BJ (cell line): ENCODE data around the gene ECSIT. TPM values are rescaled to one million over a fixed set of nuclear protein-coding genes. Genes with fewer than 3 reads are reported as not detected.

Source experiments
- CTCF ChIA-PET: fragments of 350-600 bp; formaldehyde crosslinking; extraction: SDS; loops from one replicate; lab custom pipeline; 2021; ENCODE audit warnings: antibody characterized with exemption, inconsistent platforms; lab: Yijun Ruan, JAX
- POLR2A ChIA-PET: fragments of 300-600 bp; sonication (Branson Sonifier 250); formaldehyde crosslinking; extraction: SDS; loops from one replicate; lab custom pipeline; 2021; ENCODE audit warnings: antibody characterized with exemption; lab: Charles Lee
- DNase-seq: peaks from one replicate; pipeline ENCODE4 v3.0.0-alpha.2; 2011; ENCODE audit warnings: low read depth
- H3K27me3 ChIP-seq: 2 replicates; pipeline ENCODE4 v1.6.0; 2011; ENCODE audit warnings: low read length; ENCODE audit not compliant: control insufficient read depth, insufficient read depth
- H3K36me3 ChIP-seq: 2 replicates; pipeline ENCODE4 v1.5.1; 2011; ENCODE audit warnings: low read length; ENCODE audit not compliant: control insufficient read depth, insufficient read depth
- H3K4me3 ChIP-seq: 2 replicates; pipeline ENCODE4 v1.5.1; 2011; ENCODE audit warnings: low read depth, mild to moderate bottlenecking, control low read depth, low read length
- CTCF ChIP-seq: IDR thresholded peaks from 2 replicates; pipeline ENCODE4 v1.5.1; 2011; ENCODE audit warnings: low read depth, mild to moderate bottlenecking, control low read depth, inconsistent platforms, low read length, moderate library complexity; ENCODE audit not compliant: insufficient read depth
- polyA plus RNA-seq: library from polyadenylated mRNA; depleted of rRNA; stranded (reverse); fragments of >200 nt; gene quantifications from 2 replicates; pipeline ENCODE4 v1.2.3, GENCODE V29; 2011

The ECSIT gene
- polyA plus RNA-seq, 1 experiment = 45.2 TPM

GRCh38 chr19:11547929-11548700 lies 19.2 kb upstream of the ECSIT start:
- no peak overlapping the region for H3K4me3 ChIP-seq
- CTCF ChIA-PET = interaction anchor here (0.6 to 4.1 kb wide), 2 partner anchors 12 to 509 kb away, joined by 5 to 17 read pairs; no protein-coding TSS in a partner anchor
- DNase-seq = no peak
- POLR2A ChIA-PET = no interaction called here
- H3K27me3 ChIP-seq = no peaks in the 10 kb centered on the region
- no peak for TF ChIP-seq CTCF
- peaks cover 6% of the 10 kb centered on the region for H3K36me3 ChIP-seq

GRCh38 chr19:11541238-11541637 lies 12.3 kb upstream of the ECSIT start:
- TF ChIP-seq CTCF = no peak
- no peak for DNase-seq
- POLR2A ChIA-PET = no interaction called here
- Histone ChIP-seq H3K36me3 (no peaks in the 10 kb centered on the region), H3K4me3 (no peak overlapping the region), H3K27me3 (no peaks in the 10 kb centered on the region)
- CTCF ChIA-PET = no interaction called here

GRCh38 chr19:11540645-11541044 lies 11.7 kb upstream of the ECSIT start:
- Histone ChIP-seq H3K4me3 (no peak overlapping the region), H3K36me3 (no peaks in the 10 kb centered on the region), H3K27me3 (no peaks in the 10 kb centered on the region)
- DNase-seq = no peak
- no peak for TF ChIP-seq CTCF
- POLR2A ChIA-PET = no interaction called here
- CTCF ChIA-PET = no interaction called here

- CTCF ChIA-PET = interaction anchor here (1.0 to 1.6 kb wide), 3 partner anchors 19 to 43 kb away, joined by 3 to 8 read pairs (median 7); partner anchors contain the start of gene ELOF1
- peak overlapping the region; percentile 42 for H3K4me3 ChIP-seq
- POLR2A ChIA-PET = no interaction called here
- H3K36me3 ChIP-seq = no peaks in the 10 kb centered on the region
- TF ChIP-seq CTCF = no peak
- no peak for DNase-seq
- no peaks in the 10 kb centered on the region for H3K27me3 ChIP-seq
Measured at GRCh38 chr19:11539495-11540365, 10.8 kb upstream of the ECSIT start.
